DOHH2 (cell line): ENCODE measurements around the gene ZNF385D.

Experiments used
- H3F3A ChIP-seq: fragments of 200-600 bp; sonication (generic), shearing (Covaris generic); 2 replicates; pipeline ENCODE4 v1.6.0; 2016; ENCODE audit warnings: antibody characterized with exemption, mild to moderate bottlenecking; ENCODE audit not compliant: control insufficient read depth, insufficient read depth
- H3K27ac ChIP-seq: fragments of 200-600 bp; sonication (generic); 2 replicates; pipeline ENCODE4 v1.5.1; 2014; ENCODE audit warnings: low read depth, mild to moderate bottlenecking, low read length, moderate library complexity
- H3K27me3 ChIP-seq: fragments of 200-600 bp; sonication (generic); 2 replicates; pipeline ENCODE4 v1.6.1; 2014; ENCODE audit warnings: mild to moderate bottlenecking, low read length, mixed read lengths; ENCODE audit not compliant: control insufficient read depth
- H3K36me3 ChIP-seq: fragments of 200-600 bp; sonication (generic); 2 replicates; pipeline ENCODE4 v1.6.1; 2014; ENCODE audit warnings: mild to moderate bottlenecking, low read length, moderate library complexity, mixed read lengths; ENCODE audit not compliant: control insufficient read depth
- H3K4me1 ChIP-seq: fragments of 200-600 bp; sonication (generic); 2 replicates; pipeline ENCODE4 v1.6.1; 2014; ENCODE audit warnings: mild to moderate bottlenecking, low read length, mixed read lengths; ENCODE audit not compliant: control insufficient read depth
- H3K4me2 ChIP-seq: fragments of 200-600 bp; sonication (generic); 2 replicates; pipeline ENCODE4 v1.6.0; 2014; ENCODE audit warnings: mild to moderate bottlenecking, low read length, moderate library complexity
- H3K4me3 ChIP-seq: fragments of 200-600 bp; sonication (generic); 2 replicates; pipeline ENCODE4 v1.5.1; 2014; ENCODE audit warnings: mild to moderate bottlenecking, low read length, mixed read lengths
- H3K79me2 ChIP-seq: fragments of 200-600 bp; sonication (generic); 2 replicates; pipeline ENCODE4 v1.6.1; 2014; ENCODE audit warnings: mild to moderate bottlenecking, low read length, mixed read lengths; ENCODE audit not compliant: control insufficient read depth
- H3K9me2 ChIP-seq: fragments of 200-600 bp; sonication (generic); replicated peaks from 2 replicates; pipeline ENCODE4 v1.6.1; 2014; ENCODE audit warnings: mild to moderate bottlenecking, low read length, mixed read lengths; ENCODE audit not compliant: control insufficient read depth
- H3K9me3 ChIP-seq: fragments of 200-600 bp; sonication (generic); 2 replicates; pipeline ENCODE4 v1.6.1; 2014; ENCODE audit warnings: antibody characterized with exemption, low read length, mixed read lengths; ENCODE audit not compliant: control insufficient read depth, insufficient read depth
- H4K20me1 ChIP-seq: fragments of 200-600 bp; sonication (generic); 2 replicates; pipeline ENCODE4 v1.6.0; 2014; ENCODE audit warnings: low read depth, mild to moderate bottlenecking, antibody characterized with exemption, low read length, moderate library complexity; ENCODE audit not compliant: control insufficient read depth, insufficient read depth
- EZH2phosphoT487 ChIP-seq: fragments of 200-600 bp; sonication (generic); IDR thresholded peaks from 2 replicates; pipeline ENCODE4 v1.6.1; 2017; ENCODE audit warnings: borderline replicate concordance, mild to moderate bottlenecking, antibody characterized with exemption, low read length, moderate library complexity, mixed read lengths
- TF ChIP-seq, protein P1 (sequence below): fragments of 200-600 bp; sonication (generic); IDR thresholded peaks from one replicate; pipeline ENCODE4 v1.5.1; 2014; ENCODE audit warnings: antibody characterized with exemption, mild to moderate bottlenecking, low read depth, low read length; ENCODE audit not compliant: poor library complexity, severe bottlenecking

Gene ZNF385D

DNA sequence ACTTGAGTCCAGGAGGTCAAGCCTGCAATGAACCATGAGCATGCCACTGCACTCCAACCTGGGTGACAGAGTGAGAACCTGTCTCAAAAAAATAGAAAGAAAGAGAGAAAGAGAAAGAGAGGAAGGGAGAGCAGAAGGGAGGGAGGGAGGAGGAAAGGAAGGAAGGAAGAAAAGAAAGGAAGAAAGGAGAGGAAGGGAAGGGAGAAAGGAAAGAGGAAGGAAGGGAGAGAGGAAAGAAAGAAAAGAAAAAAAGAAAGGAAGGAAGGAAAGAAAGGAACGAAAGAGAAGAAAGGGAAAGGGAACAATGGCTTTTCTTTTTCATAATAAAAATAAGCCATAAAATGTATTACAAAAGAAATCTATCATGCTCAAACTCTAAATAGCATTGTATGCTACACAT lies 116.9 kb downstream of the ZNF385D start:
- Histone ChIP-seq H3K4me1 (no peaks in the 10 kb centered on the region), H3F3A (no peaks in the 10 kb centered on the region), H3K9me3 (no peaks in the 10 kb centered on the region; the same call in 1 of the 2 replicates), H4K20me1 (no peaks in the 10 kb centered on the region), H3K36me3 (no peaks in the 10 kb centered on the region), H3K9me2 (no peaks in the 10 kb centered on the region), H3K27me3 (no peaks in the 10 kb centered on the region), H3K4me2 (no peak overlapping the region), H3K79me2 (no peaks in the 10 kb centered on the region), H3K4me3 (no peak overlapping the region), H3K27ac (no peak overlapping the region)
- TF ChIP-seq, protein P1, sequence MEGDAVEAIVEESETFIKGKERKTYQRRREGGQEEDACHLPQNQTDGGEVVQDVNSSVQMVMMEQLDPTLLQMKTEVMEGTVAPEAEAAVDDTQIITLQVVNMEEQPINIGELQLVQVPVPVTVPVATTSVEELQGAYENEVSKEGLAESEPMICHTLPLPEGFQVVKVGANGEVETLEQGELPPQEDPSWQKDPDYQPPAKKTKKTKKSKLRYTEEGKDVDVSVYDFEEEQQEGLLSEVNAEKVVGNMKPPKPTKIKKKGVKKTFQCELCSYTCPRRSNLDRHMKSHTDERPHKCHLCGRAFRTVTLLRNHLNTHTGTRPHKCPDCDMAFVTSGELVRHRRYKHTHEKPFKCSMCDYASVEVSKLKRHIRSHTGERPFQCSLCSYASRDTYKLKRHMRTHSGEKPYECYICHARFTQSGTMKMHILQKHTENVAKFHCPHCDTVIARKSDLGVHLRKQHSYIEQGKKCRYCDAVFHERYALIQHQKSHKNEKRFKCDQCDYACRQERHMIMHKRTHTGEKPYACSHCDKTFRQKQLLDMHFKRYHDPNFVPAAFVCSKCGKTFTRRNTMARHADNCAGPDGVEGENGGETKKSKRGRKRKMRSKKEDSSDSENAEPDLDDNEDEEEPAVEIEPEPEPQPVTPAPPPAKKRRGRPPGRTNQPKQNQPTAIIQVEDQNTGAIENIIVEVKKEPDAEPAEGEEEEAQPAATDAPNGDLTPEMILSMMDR, result no peak
- TF ChIP-seq EZH2phosphoT487, result no peak

DNA sequence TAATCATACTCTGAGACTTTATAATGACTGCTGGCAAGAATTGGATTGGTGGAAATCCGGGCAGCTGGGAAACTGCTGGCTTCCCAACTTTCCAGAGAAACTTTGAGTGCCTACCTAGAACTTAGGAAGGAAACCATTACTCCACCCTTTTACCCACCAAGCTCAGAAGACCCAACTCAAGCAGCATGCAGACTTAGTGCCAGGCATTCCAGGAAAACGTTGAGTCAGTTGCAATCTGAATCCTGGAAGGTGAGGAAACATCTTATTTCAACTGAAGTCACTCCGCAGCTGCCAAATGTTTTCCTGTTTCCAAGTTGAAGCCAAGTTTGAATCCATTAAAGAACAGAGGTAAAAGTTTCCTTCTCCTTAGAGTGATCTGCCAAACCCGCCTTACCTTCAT lies 126.5 kb downstream of the ZNF385D start:
- Histone ChIP-seq H3F3A (no peaks in the 10 kb centered on the region), H3K27ac (no peak overlapping the region), H3K9me3 (no peaks in the 10 kb centered on the region), H3K79me2 (no peaks in the 10 kb centered on the region), H4K20me1 (no peaks in the 10 kb centered on the region), H3K4me1 (no peaks in the 10 kb centered on the region), H3K27me3 (no peaks in the 10 kb centered on the region), H3K36me3 (no peaks in the 10 kb centered on the region), H3K9me2 (no peaks in the 10 kb centered on the region), H3K4me2 (no peak overlapping the region), H3K4me3 (no peak overlapping the region)
- TF ChIP-seq EZH2phosphoT487, result no peak
- TF ChIP-seq, protein P1, result no peak

DNA sequence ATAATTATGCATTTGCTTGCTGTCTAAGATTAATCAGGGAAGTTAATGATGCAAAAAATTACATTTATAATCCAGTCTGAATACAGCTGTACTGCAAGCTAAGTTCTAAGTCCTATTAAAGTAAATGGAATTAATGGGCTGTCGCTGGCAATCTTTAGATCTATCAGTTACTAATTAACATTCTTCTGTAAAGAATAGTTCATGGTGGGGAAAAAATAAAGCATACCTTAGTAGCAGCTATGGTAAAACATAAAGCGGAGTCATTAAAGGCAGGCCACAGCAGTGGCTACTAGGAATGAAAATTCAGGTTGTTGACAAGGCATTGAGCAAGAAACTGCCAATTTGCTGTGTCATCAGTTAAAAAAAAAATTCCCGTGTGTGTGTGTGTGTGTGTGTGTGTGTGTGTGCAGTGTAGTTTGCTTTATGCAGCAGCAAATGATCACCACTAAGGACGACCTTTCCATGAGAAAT lies 129.8 kb downstream of the ZNF385D start:
- Histone ChIP-seq H3K27me3 (no peaks in the 10 kb centered on the region), H3K9me3 (no peaks in the 10 kb centered on the region), H3K4me3 (no peak overlapping the region), H3K79me2 (no peaks in the 10 kb centered on the region), H3K9me2 (no peaks in the 10 kb centered on the region), H3F3A (no peaks in the 10 kb centered on the region), H3K27ac (no peak overlapping the region), H3K36me3 (no peaks in the 10 kb centered on the region), H4K20me1 (no peaks in the 10 kb centered on the region), H3K4me2 (no peak overlapping the region), H3K4me1 (no peaks in the 10 kb centered on the region)
- TF ChIP-seq EZH2phosphoT487, result no peak
- TF ChIP-seq, protein P1, result no peak
